HG03571 (cell line): ENCODE data around the gene PHF20.
"Not testable (repeated sequence)": the region's sequence is repeated elsewhere in the genome, so short reads cannot be mapped to it uniquely, and the experiment has no call there.

Source experiments
- ATAC-seq: cut with Tn5 transposase; IDR thresholded peaks from one replicate; pipeline ENCODE4 v1.9.1; 2021; ENCODE audit not compliant: unreplicated experiment

The PHF20 gene

DNA sequence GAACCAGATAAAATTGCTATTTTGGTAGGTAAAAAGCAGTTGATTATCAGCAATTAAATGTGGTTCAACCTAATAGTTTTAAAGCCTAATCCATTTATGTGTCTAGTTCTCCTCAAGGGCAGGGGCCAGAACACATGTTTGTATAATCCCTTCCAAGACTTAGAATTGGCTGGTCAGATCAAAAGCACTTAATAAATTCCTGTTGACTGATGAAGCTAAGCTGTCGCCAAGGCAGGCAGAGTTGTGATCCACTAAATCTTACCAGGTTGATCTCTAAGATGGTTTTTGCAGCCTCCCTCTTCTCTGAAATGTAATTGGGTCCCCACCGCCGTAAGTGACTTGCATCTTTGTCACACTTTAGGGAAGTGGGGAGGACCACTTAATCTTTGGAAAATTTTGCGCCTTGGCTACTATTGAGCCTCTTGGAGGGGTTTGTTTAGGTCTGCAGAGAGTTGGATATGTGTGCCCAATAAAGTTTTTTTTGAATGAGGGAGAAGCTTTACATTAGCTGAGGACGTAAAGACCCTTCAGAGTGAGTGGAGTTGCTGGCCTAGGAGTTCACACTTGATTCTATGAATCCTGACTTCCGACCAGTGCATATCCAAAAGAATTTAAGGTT is 65.9 kb downstream of the PHF20 start:
- ATAC-seq = no peak

- ATAC-seq = no peak
Observed at GRCh38 chr20:35838205-35838604, 66.4 kb downstream of the PHF20 start.

DNA sequence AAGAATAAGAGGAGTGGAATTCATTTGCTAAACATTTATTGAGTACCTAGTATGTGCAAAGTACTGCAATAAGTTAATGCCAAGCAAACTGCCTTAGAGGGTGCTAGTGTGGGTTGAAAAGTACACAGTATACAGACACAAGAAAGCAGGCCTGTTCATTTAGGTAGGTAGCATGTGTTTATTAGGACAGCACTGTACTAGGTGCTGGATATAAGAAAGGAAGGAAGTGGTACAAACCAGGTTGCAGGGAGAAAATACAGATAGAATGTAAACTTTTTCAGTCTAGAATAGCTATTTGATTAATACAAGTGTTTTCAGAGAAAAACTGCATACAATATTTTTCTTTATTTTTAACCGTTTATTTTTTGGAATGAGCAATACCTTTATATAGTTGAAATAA is 68.1 kb downstream of the PHF20 start:
- ATAC-seq = no peak

GRCh38 chr20:35840421-35840820 is 68.6 kb downstream of the PHF20 start:
- no peak for ATAC-seq

- no peak for ATAC-seq
Observed at GRCh38 chr20:35842361-35842760, 70.5 kb downstream of the PHF20 start.

GRCh38 chr20:35843894-35844293 is 72.1 kb downstream of the PHF20 start:
- ATAC-seq = not testable (repeated sequence)

GRCh38 chr20:35845561-35845960 is 73.7 kb downstream of the PHF20 start:
- no peak for ATAC-seq

DNA sequence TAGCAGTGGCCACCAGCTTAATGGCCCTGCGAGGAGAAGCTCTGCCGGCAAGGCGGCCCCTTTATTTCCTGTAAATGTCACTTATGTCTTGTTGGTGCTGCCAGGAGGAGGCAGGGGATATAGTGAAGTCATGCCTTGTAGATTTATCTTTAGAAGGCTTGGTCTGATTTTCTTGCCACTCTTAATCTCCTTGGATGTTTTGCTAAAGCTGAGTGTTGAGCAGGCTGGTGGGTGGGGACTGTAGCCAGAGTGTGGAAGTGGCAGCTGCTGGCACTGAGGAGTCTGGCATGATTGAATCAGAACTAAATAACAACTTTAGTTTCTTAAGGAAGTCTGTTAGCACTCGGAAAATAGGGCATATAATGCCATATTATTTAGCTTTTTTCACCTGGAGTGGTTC is 77.9 kb downstream of the PHF20 start:
- ATAC-seq = no peak

GRCh38 chr20:35851659-35852058 is 79.8 kb downstream of the PHF20 start:
- ATAC-seq = not testable (repeated sequence)

GRCh38 chr20:35854713-35855348 is 83.0 kb downstream of the PHF20 start:
- ATAC-seq = no peak

DNA sequence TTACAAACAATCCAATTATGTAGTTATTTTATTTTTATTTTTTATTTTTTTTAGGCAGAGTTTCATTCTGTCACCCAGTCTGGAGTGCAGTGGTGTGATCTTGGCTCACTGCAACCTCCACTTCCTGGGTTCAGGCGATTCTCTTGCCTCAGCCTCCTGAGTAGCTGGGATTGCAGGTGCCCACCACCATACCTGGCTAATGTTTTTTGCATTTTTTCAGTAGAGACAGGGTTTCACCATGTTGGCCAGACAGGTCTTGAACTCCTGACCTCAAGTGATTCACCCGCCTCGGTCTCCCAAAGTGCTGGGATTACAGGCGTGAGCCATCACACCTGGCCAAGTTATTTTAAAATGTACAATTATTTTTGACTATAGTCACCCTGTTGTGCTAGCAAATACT is 83.8 kb downstream of the PHF20 start:
- not testable (repeated sequence) for ATAC-seq

DNA sequence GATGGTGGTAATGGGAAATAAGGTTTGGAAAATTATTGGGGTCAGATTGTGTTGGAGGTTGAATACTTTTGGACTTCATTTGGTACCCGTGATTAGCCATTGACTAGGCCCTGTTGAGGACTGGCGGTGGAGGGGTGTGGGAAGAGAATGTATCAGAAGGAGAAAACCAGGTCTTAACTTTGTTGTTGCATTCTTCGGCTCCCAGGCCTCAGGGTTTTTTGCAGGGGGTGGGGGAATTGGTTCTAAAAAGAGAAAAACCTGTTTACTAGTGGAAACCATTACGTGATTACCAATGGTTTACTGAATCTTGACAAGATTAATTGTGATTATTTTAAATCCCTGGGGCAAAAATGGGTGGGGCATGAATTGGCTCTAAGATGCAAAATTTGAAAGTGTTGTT is 85.1 kb downstream of the PHF20 start:
- ATAC-seq = no peak

GRCh38 chr20:35866418-35867202 is 94.8 kb downstream of the PHF20 start:
- no peak for ATAC-seq

- ATAC-seq = no peak
Observed at GRCh38 chr20:35870541-35871258, 98.9 kb downstream of the PHF20 start.

GRCh38 chr20:35871259-35871771 is 99.5 kb downstream of the PHF20 start:
- no peak for ATAC-seq

- no peak for ATAC-seq
Observed at GRCh38 chr20:35876033-35876320, 104.2 kb downstream of the PHF20 start.

GRCh38 chr20:35877611-35878010 is 105.8 kb downstream of the PHF20 start:
- no peak for ATAC-seq

DNA sequence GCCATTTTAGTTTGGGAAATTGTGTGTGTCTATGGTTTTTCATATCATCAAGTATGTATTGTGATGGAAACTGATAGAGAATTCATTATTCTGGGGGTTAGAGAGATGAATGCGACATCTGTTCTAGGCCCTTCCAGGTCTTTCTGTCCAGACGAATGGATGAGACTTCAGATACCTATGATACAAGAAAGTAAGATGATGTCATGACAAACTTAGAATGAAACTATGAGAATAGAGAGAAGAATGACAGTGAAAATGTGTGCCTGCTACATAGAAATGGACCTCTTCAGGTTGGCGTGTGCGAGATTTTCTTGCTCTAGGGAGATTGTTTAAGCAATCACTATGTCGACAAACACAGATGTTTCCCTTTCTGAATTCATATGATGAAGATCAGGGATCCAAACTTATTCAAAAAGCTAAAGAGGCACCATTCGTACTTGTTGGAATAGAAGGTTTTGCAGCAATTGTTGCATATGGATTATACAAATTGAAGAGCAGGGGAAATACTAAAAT is 106.4 kb downstream of the PHF20 start:
- ATAC-seq = no peak

DNA sequence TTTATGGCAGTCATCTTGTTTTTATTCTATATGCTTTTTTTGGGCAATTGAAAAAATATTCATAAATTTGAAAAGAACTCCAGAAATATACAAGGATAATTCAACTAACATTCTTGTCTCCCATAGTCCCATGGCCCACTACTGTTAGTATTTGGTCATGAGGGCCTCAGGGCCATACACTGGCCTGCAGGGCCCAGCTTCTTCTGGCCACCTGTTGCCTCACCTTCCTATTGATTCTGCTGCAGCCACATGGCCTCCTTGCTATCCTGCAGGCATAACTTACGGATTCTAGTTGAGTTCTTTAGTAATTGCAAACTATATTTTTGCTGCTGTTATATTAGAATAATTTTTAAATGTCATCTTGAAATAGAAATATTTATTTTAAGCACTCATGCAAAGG is 109.9 kb downstream of the PHF20 start:
- ATAC-seq = no peak

- ATAC-seq = not testable (repeated sequence)
Observed at GRCh38 chr20:35882427-35883161, 110.8 kb downstream of the PHF20 start.

DNA sequence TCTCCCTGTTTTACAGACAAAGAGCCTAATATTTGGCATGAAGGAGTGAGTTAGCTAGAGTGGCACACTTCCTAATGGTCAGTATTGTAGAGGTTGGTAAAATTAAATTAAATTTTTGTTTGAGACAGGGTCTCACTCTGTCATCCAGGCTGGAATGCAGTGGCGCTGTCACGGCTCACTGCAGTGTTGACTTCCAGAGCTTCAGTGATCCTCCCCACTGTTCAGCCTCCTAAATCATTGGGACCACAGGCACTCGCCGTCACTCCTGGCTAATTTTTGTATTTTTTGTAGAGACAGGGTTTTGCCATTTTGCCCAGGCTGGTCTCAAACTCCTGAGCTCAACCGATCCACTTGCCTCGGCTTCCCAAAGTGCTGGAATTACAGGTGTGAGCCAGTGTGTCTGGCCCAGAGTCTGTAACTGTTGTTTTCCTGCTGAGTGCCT is 111.5 kb downstream of the PHF20 start:
- no peak for ATAC-seq
